Motor neuron (in vitro differentiated cells): ENCODE results near the gene SYNE2. TPM values are rescaled to one million over a fixed set of nuclear protein-coding genes. Genes with fewer than 3 reads are reported as not detected.
"Not testable (repeated sequence)": the region's sequence is repeated elsewhere in the genome, so short reads cannot be mapped to it uniquely, and the experiment has no call there.

Experiments used
- ATAC-seq, 8 experiments: fragments of 200-7000 bp; cut with Tn5 transposase; replicated peaks in 6 of 8; 2 replicates each; pipeline ENCODE4 v1.8.0; 2021; ENCODE audit warnings: mild to moderate bottlenecking in 8 of 8, moderate library complexity in 8 of 8
- H3K27ac ChIP-seq, 2 donors: fragments of 250-450 bp; sonication (Bioruptor Pico); 2 replicates each; pipeline ENCODE4 v1.9.0; 2021; ENCODE audit warnings: antibody characterized with exemption in 2 of 2, mild to moderate bottlenecking in 2 of 2, moderate library complexity in 1 of 2
- H3K4me1 ChIP-seq, 2 donors: fragments of 250-450 bp; sonication (Bioruptor Pico); replicated peaks in 1 of 2; 2 replicates each; pipeline ENCODE4 v1.6.1; 2021; ENCODE audit warnings: antibody characterized with exemption in 2 of 2, mild to moderate bottlenecking in 2 of 2, moderate library complexity in 1 of 2
- H3K4me3 ChIP-seq, 5 donors: fragments of 250-450 bp; sonication (Bioruptor Pico); 2 replicates each; pipeline ENCODE4 v1.9.0; 2021; ENCODE audit warnings: antibody characterized with exemption in 5 of 5, mild to moderate bottlenecking in 5 of 5, moderate library complexity in 4 of 5
- WGBS, 10 experiments: fragments of 450-650 bp; shearing (Covaris generic); methylation state at CpG; one replicate each; pipeline ENCODE4 v1.0.0; 2022; 5-methylcytosine and 5-hydroxymethylcytosine counted together
- in situ Hi-C, 9 experiments: fragments of 400-800 bp; cut with MboI; loops; one replicate each; pipeline ENCODE4 v1.15.0; 2021; ENCODE audit warnings: low sequenced_read_pairs in 9 of 9, low pct_unique_long_range_greater_than_20kb in 2 of 9; ENCODE audit not compliant: unreplicated experiment in 9 of 9
- total RNA-seq, 8 experiments: library from RNA; unstranded; fragments of 300-600 nt; gene quantifications; 2 replicates each; pipeline versions ENCODE4 v1.2.3 to v1.2.4, GENCODE V29; 2022

Gene SYNE2
- total RNA-seq, 8 experiments from 2014 or later, result 3.6 to 51.3 (median 34.2) TPM

- peaks cover 6 to 26% of the 10 kb centered on the region in 2 donors for H3K4me1 ChIP-seq
- ATAC-seq, result peak in 2 of 8 experiments; percentile 17 to 18
- H3K27ac ChIP-seq, result no peak overlapping the region
- WGBS, 10 experiments, result 31 to 100% (median 65%) methylated on average over 1 to 3 of the region's 3 CpGs
- H3K4me3 ChIP-seq, result no peak overlapping the region
- in situ Hi-C loops, result no loop called here
Observed at GRCh38 chr14:63857466-63858030, 4.7 kb downstream of the SYNE2 start.

GRCh38 chr14:63860146-63860545 is 7.3 kb downstream of the SYNE2 start:
- 0 to 20% (median 7%) methylated on average over 1 of the region's 1 CpG; no CpG with 5 or more reads in 4 of the 10 experiments for WGBS, 10 experiments
- Histone ChIP-seq H3K4me3 (no peak overlapping the region), H3K27ac (no peak overlapping the region), H3K4me1 (peaks cover 5 to 18% of the 10 kb centered on the region in 2 donors)
- in situ Hi-C loops, result no loop called here
- ATAC-seq, result peak in 2 of 8 experiments; percentile 27 to 35

- no peak overlapping the region for H3K4me3 ChIP-seq
- in situ Hi-C loops, result no loop called here
- no peak for ATAC-seq
- H3K4me1 ChIP-seq, result peaks cover 5 to 15% of the 10 kb centered on the region in 2 donors
- 70 to 100% (median 92%) methylated on average over 1 to 7 of the region's 8 CpGs; no CpG with 5 or more reads in 1 of the 10 experiments for WGBS, 10 experiments
- H3K27ac ChIP-seq, result no peak overlapping the region
Observed at GRCh38 chr14:63862163-63862562, 9.4 kb downstream of the SYNE2 start.

GRCh38 chr14:63863004-63863403 is 10.2 kb downstream of the SYNE2 start:
- Histone ChIP-seq H3K4me1 (peaks cover 5 to 7% of the 10 kb centered on the region in 2 donors), H3K27ac (no peak overlapping the region), H3K4me3 (no peak overlapping the region)
- in situ Hi-C loops, result no loop called here
- 20 to 100% (median 93%) methylated on average over 2 to 6 of the region's 6 CpGs; no CpG with 5 or more reads in 3 of the 10 experiments for WGBS, 10 experiments
- ATAC-seq, result peak in 1 of 8 experiments; percentile 81

GRCh38 chr14:63864775-63865174 is 12.0 kb downstream of the SYNE2 start:
- H3K27ac ChIP-seq, H3K4me1 ChIP-seq, H3K4me3 ChIP-seq, in situ Hi-C loops: not testable (repeated sequence)
- ATAC-seq, result peak in 5 of 8 experiments; percentile 7 to 62 (median 26)
- WGBS, 10 experiments, result 80% methylated on average over 1 of the region's 2 CpGs; no CpG with 5 or more reads in 9 of the 10 experiments

- no peak for ATAC-seq
- Histone ChIP-seq H3K4me1 (no peaks in the 10 kb centered on the region), H3K27ac (no peak overlapping the region), H3K4me3 (no peak overlapping the region)
- 20 to 100% (median 90%) methylated on average over 1 to 6 of the region's 6 CpGs for WGBS, 10 experiments
- in situ Hi-C loops, result no loop called here
Observed at GRCh38 chr14:63867933-63868921, 15.4 kb downstream of the SYNE2 start.

- H3K27ac ChIP-seq, H3K4me3 ChIP-seq, in situ Hi-C loops, H3K4me1 ChIP-seq: not testable (repeated sequence)
- peak in 3 of 8 experiments; percentile 25 to 43 (median 26) for ATAC-seq
- WGBS, 10 experiments, result 100% methylated on average over 1 of the region's 2 CpGs; no CpG with 5 or more reads in 3 of the 10 experiments
Observed at GRCh38 chr14:63869940-63870752, 17.3 kb downstream of the SYNE2 start.

- in situ Hi-C loops, H3K4me1 ChIP-seq, ATAC-seq, H3K4me3 ChIP-seq, H3K27ac ChIP-seq: not testable (repeated sequence)
- WGBS, 10 experiments, result 0 to 71% (median 36%) methylated on average over 1 of the region's 1 CpG; no CpG with 5 or more reads in 4 of the 10 experiments
Observed at GRCh38 chr14:63870753-63871037, 17.9 kb downstream of the SYNE2 start.

GRCh38 chr14:63874223-63874622 is 21.4 kb downstream of the SYNE2 start:
- in situ Hi-C loops, result no loop called here
- Histone ChIP-seq H3K4me3 (no peak overlapping the region), H3K27ac (no peak overlapping the region), H3K4me1 (peaks cover 0 to 8% of the 10 kb centered on the region in 2 donors)
- ATAC-seq, result peak in 2 of 8 experiments; percentile 14 to 27
- 20 to 100% (median 59%) methylated on average over 1 to 3 of the region's 3 CpGs for WGBS, 10 experiments

- Histone ChIP-seq H3K4me3 (no peak overlapping the region), H3K27ac (no peak overlapping the region), H3K4me1 (peaks cover 0 to 8% of the 10 kb centered on the region in 2 donors)
- in situ Hi-C loops, result no loop called here
- ATAC-seq, result no peak
- 80 to 100% (median 100%) methylated on average over 1 to 2 of the region's 2 CpGs; no CpG with 5 or more reads in 4 of the 10 experiments for WGBS, 10 experiments
Observed at GRCh38 chr14:63875311-63875710, 22.5 kb downstream of the SYNE2 start.

- in situ Hi-C loops, result no loop called here
- ATAC-seq, result no peak
- Histone ChIP-seq H3K27ac (no peak overlapping the region), H3K4me1 (peaks cover 0 to 8% of the 10 kb centered on the region in 2 donors), H3K4me3 (no peak overlapping the region)
- WGBS, 10 experiments, result 60 to 100% (median 96%) methylated on average over 1 to 3 of the region's 3 CpGs; no CpG with 5 or more reads in 2 of the 10 experiments
Observed at GRCh38 chr14:63877550-63877939, 24.7 kb downstream of the SYNE2 start.

- ATAC-seq, result no peak
- H3K4me3 ChIP-seq, result no peak overlapping the region
- WGBS, 10 experiments, result 80 to 100% (median 97%) methylated on average over 1 to 3 of the region's 3 CpGs; no CpG with 5 or more reads in 2 of the 10 experiments
- peaks cover 0 to 8% of the 10 kb centered on the region in 2 donors for H3K4me1 ChIP-seq
- in situ Hi-C loops, result no loop called here
- H3K27ac ChIP-seq, result no peak overlapping the region
Observed at GRCh38 chr14:63878052-63878451, 25.2 kb downstream of the SYNE2 start.
